Mammary epithelial cell (primary cell): ENCODE measurements around the gene UNC5C.

Experiments used
- EZH2 ChIP-seq: IDR thresholded peaks from 2 replicates; pipeline ENCODE4 v1.6.1; 2012; ENCODE audit warnings: low read length, inconsistent platforms, borderline replicate concordance
- TF ChIP-seq, protein P1 (sequence below), 2 donors: IDR thresholded peaks in 1 of 2; conservative IDR thresholded peaks in 1 of 2; 2 replicates each; pipeline ENCODE4 v1.5.1; 2011 to 2012; ENCODE audit warnings: inconsistent platforms in 2 of 2, low read length in 2 of 2, mild to moderate bottlenecking in 2 of 2, control low read depth in 1 of 2, low read depth in 1 of 2; ENCODE audit not compliant: insufficient read depth in 1 of 2; ENCODE audit errors: extremely low read depth in 1 of 2

DNA sequence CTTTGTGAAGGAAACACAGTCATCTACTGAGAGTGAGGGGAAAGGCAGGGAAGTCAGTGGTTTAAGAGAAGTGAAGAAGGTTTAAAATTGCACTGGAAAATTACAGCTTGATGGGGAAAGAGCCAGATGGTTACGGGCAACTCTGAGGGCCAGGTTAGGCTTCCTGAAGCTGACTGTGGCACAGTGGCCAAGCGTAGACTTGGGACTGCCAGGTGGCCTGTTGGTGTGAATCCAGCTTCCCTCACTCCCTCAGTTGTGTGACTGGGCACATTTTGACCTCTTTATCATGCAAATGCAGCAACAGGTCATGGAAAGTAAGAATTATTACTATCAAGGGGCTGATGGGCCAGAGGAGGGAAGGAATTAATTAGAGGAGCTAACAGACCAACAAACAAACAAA is 390.1 kb downstream of the UNC5C start:
- TF ChIP-seq, protein P1, sequence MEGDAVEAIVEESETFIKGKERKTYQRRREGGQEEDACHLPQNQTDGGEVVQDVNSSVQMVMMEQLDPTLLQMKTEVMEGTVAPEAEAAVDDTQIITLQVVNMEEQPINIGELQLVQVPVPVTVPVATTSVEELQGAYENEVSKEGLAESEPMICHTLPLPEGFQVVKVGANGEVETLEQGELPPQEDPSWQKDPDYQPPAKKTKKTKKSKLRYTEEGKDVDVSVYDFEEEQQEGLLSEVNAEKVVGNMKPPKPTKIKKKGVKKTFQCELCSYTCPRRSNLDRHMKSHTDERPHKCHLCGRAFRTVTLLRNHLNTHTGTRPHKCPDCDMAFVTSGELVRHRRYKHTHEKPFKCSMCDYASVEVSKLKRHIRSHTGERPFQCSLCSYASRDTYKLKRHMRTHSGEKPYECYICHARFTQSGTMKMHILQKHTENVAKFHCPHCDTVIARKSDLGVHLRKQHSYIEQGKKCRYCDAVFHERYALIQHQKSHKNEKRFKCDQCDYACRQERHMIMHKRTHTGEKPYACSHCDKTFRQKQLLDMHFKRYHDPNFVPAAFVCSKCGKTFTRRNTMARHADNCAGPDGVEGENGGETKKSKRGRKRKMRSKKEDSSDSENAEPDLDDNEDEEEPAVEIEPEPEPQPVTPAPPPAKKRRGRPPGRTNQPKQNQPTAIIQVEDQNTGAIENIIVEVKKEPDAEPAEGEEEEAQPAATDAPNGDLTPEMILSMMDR (conservative IDR thresholded peaks at IDR 0.05 in 1 of 2, IDR thresholded peaks at IDR 0.05 in 1 of 2; ENCODE audit: extremely low read depth in 1 of 2, insufficient read depth in 1 of 2, low read depth in 1 of 2, low read length in 2 of 2) = no peak
- no peak for TF ChIP-seq EZH2
